SU-DHL-6 (cell line): ENCODE measurements around the gene TARP.
"Not testable (repeated sequence)": the region's sequence is repeated elsewhere in the genome, so short reads cannot be mapped to it uniquely, and the experiment has no call there.

Experiments used
- H2AFZ ChIP-seq: fragments of 200-600 bp; sonication (generic); 2 replicates; pipeline ENCODE4 v1.6.1; 2014; ENCODE audit warnings: low read depth, mild to moderate bottlenecking, moderate library complexity, mixed read lengths, antibody characterized with exemption, low read length; ENCODE audit not compliant: severe bottlenecking
- H3F3A ChIP-seq: fragments of 200-600 bp; shearing (Covaris generic); 2 replicates; pipeline ENCODE4 v1.6.0; 2016; ENCODE audit warnings: antibody characterized with exemption, mild to moderate bottlenecking; ENCODE audit not compliant: insufficient read depth
- H3K27ac ChIP-seq: fragments of 200-600 bp; sonication (generic); 2 replicates; pipeline ENCODE4 v1.5.1; 2016; ENCODE audit warnings: low read depth, mild to moderate bottlenecking, low read length, moderate library complexity, mixed read lengths
- H3K27me3 ChIP-seq: fragments of 200-600 bp; sonication (generic), shearing (Covaris generic); 2 replicates; pipeline ENCODE4 v1.6.0; 2014; ENCODE audit warnings: mild to moderate bottlenecking, low read length
- H3K36me3 ChIP-seq: fragments of 200-600 bp; sonication (generic); 2 replicates; pipeline ENCODE4 v1.6.1; 2014; ENCODE audit warnings: mild to moderate bottlenecking, low read length, mixed read lengths
- H3K4me2 ChIP-seq: fragments of 300-600, 200-600 bp; shearing (Covaris generic), sonication (generic); 2 replicates; pipeline ENCODE4 v1.6.0; 2014; ENCODE audit warnings: low read length, low read depth, mild to moderate bottlenecking; ENCODE audit not compliant: poor library complexity, severe bottlenecking
- H3K4me3 ChIP-seq: fragments of 200-600 bp; sonication (generic); 2 replicates; pipeline ENCODE4 v1.5.1; 2014; ENCODE audit warnings: antibody characterized with exemption, low read length, mild to moderate bottlenecking, mixed read lengths; ENCODE audit not compliant: insufficient read depth, poor library complexity, severe bottlenecking
- H3K79me2 ChIP-seq: fragments of 200-600 bp; sonication (generic); 2 replicates; pipeline ENCODE4 v1.6.1; 2014; ENCODE audit warnings: mild to moderate bottlenecking, low read length, moderate library complexity; ENCODE audit not compliant: insufficient read depth
- H3K9ac ChIP-seq: fragments of 200-600 bp; sonication (generic); 2 replicates; pipeline ENCODE4 v1.7.0; 2014; ENCODE audit warnings: mild to moderate bottlenecking, low read length
- H3K9me2 ChIP-seq: fragments of 200-600 bp; sonication (generic); replicated peaks from 2 replicates; pipeline ENCODE4 v1.6.1; 2014; ENCODE audit warnings: low read length; ENCODE audit not compliant: insufficient read depth
- H3K9me3 ChIP-seq: fragments of 200-600 bp; sonication (generic); 2 replicates; pipeline ENCODE4 v1.6.1; 2014; ENCODE audit warnings: low read length, mixed read lengths; ENCODE audit not compliant: insufficient read depth
- H4K20me1 ChIP-seq: fragments of 200-600 bp; sonication (generic); 2 replicates; pipeline ENCODE4 v1.6.1; 2014; ENCODE audit warnings: low read depth, mild to moderate bottlenecking, antibody characterized with exemption, low read length, moderate library complexity, mixed read lengths
- CTCF ChIP-seq: fragments of 200-600 bp; sonication (generic); IDR thresholded peaks from one replicate; pipeline ENCODE4 v1.5.1; 2017; ENCODE audit warnings: antibody characterized with exemption, mild to moderate bottlenecking, low read length, moderate library complexity; ENCODE audit not compliant: insufficient read depth, poor library complexity, severe bottlenecking
- EZH2phosphoT487 ChIP-seq: fragments of 200-600 bp; sonication (generic), shearing (Covaris generic); conservative IDR thresholded peaks from 2 replicates; pipeline ENCODE4 v1.6.1; 2018; ENCODE audit warnings: mild to moderate bottlenecking, antibody characterized with exemption, low read length, moderate library complexity, mixed read lengths

Gene TARP

GRCh38 chr7:38235606-38236005 is 37.8 kb downstream of the TARP start:
- no peak for TF ChIP-seq CTCF
- TF ChIP-seq EZH2phosphoT487: no peak
- H3K27ac ChIP-seq: no peak overlapping the region
- no peak overlapping the region for H3K4me2 ChIP-seq
- H3K79me2 ChIP-seq: no peaks in the 10 kb centered on the region
- no peak overlapping the region for H2AFZ ChIP-seq
- H3K9me2 ChIP-seq: no peaks in the 10 kb centered on the region
- H3K36me3 ChIP-seq: no peaks in the 10 kb centered on the region
- H4K20me1 ChIP-seq: no peaks in the 10 kb centered on the region
- H3K9me3 ChIP-seq: no peaks in the 10 kb centered on the region
- no peaks in the 10 kb centered on the region for H3F3A ChIP-seq
- H3K9ac ChIP-seq: no peak overlapping the region
- H3K27me3 ChIP-seq: no peaks in the 10 kb centered on the region
- no peak overlapping the region for H3K4me3 ChIP-seq

GRCh38 chr7:38234759-38235158 is 38.7 kb downstream of the TARP start:
- not testable (repeated sequence) for H2AFZ ChIP-seq, H3K27ac ChIP-seq, H4K20me1 ChIP-seq, H3K4me2 ChIP-seq, H3K9ac ChIP-seq, H3K9me3 ChIP-seq, H3K9me2 ChIP-seq, H3K79me2 ChIP-seq, H3K4me3 ChIP-seq, H3K36me3 ChIP-seq, H3F3A ChIP-seq, H3K27me3 ChIP-seq

GRCh38 chr7:38232502-38233366 is 40.7 kb downstream of the TARP start:
- Histone ChIP-seq H3K9me3 (no peaks in the 10 kb centered on the region), H3K27me3 (no peaks in the 10 kb centered on the region), H2AFZ (no peak overlapping the region), H3K27ac (no peak overlapping the region), H3K79me2 (no peaks in the 10 kb centered on the region), H3K4me3 (no peak overlapping the region), H4K20me1 (no peaks in the 10 kb centered on the region), H3K9ac (no peak overlapping the region), H3K9me2 (no peaks in the 10 kb centered on the region), H3K4me2 (no peak overlapping the region), H3K36me3 (peaks cover 3% of the 10 kb centered on the region; the same call in 1 of the 2 replicates), H3F3A (no peaks in the 10 kb centered on the region)
- TF ChIP-seq EZH2phosphoT487 (no peak), CTCF (no peak)

GRCh38 chr7:38229884-38230642 is 43.4 kb downstream of the TARP start:
- no peaks in the 10 kb centered on the region for H3F3A ChIP-seq
- H3K4me2 ChIP-seq: no peak overlapping the region
- H3K9me3 ChIP-seq: no peaks in the 10 kb centered on the region
- H3K9ac ChIP-seq: no peak overlapping the region
- no peaks in the 10 kb centered on the region for H3K27me3 ChIP-seq
- peaks cover 3% of the 10 kb centered on the region; the same call in 1 of the 2 replicates for H3K36me3 ChIP-seq
- no peak overlapping the region for H3K4me3 ChIP-seq
- no peak overlapping the region for H3K27ac ChIP-seq
- H2AFZ ChIP-seq: no peak overlapping the region
- H4K20me1 ChIP-seq: no peaks in the 10 kb centered on the region
- H3K9me2 ChIP-seq: no peaks in the 10 kb centered on the region
- TF ChIP-seq CTCF (no peak), EZH2phosphoT487 (no peak)
- no peaks in the 10 kb centered on the region for H3K79me2 ChIP-seq
